ENCODE data around the gene ZNF138. TPM values are rescaled to one million over a fixed set of nuclear protein-coding genes. Genes with fewer than 3 reads are reported as not detected.
"Not testable (repeated sequence)": the region's sequence is repeated elsewhere in the genome, so short reads cannot be mapped to it uniquely, and the experiment has no call there.

The ZNF138 gene
- total RNA-seq, 6 experiments from 2014 or later: 2.5 to 6.6 (median 2.7) TPM

DNA sequence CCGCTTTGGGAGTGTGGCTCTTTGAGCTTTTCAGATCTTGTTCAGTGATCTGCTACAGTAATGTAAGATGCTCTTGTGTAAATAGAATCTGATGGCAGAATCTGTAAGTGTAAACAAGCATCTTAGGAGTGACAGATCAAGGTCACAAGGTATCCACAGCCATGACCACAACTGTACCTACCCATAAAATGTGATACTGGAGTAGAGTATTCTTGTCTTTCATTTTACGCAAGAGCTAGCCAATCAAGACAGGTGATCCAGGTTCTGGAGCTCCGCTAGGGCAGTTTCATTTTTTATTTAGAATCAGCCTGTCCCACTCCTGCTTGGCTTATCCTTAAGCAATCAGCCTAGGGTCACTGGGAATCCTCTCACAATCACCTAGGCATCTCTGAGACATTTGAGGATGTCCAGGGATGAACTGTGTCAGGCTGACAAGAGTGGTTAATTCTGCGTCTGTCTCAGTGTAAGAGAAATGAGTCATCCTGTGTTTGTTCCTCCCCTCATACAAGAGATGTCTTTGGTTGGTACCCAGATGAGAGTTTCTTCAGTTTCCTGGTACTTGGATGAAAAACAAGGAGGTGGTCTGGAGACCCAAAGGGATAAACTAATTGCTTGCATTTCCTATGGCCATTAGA is 13.6 kb downstream of the ZNF138 start:
- TF ChIP-seq POLR2A (IDR thresholded peaks at IDR 0.05): no peak
- TF ChIP-seq CTCF (IDR thresholded peaks at IDR 0.05): no peak
- no peak for ATAC-seq
- H3K27ac ChIP-seq: no peak overlapping the region
- intact Hi-C loops (cut with DNase I): no loop called here
- no peaks in the 10 kb centered on the region for H3K27me3 ChIP-seq
- no peaks in the 10 kb centered on the region for H3K36me3 ChIP-seq
- H3K9me3 ChIP-seq: no peaks in the 10 kb centered on the region
- no peaks in the 10 kb centered on the region for H3K4me1 ChIP-seq
- no peak overlapping the region for H3K4me3 ChIP-seq
- no peak for DNase-seq
- 97% methylated on average over 4 of the region's 4 CpGs for WGBS (ENCODE audit: insufficient coverage, low coverage, low lambda C conversion rate, missing lambda C conversion rate)

DNA sequence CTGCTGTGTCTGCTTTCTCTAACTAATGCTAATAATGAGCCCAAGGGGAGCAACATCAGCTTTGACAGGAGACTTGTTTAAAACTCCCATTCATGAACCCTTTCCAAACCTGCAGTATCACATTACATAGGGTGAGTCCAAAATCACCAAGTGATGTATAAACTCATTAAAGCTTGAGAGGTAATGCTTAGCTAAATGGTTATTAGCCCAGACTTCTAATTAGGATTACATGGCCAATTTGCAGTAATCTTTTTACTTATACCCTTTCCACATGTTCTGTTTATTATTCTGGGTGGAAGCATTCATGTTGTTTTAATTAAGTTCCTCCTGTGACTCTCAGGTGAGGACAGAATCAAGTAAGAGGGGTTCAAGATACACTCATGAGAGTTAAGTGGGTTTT is 17.5 kb downstream of the ZNF138 start:
- Histone ChIP-seq H3K9me3 (no peaks in the 10 kb centered on the region), H3K4me3 (no peak overlapping the region), H3K27me3 (no peaks in the 10 kb centered on the region), H3K27ac (no peak overlapping the region), H3K4me1 (no peaks in the 10 kb centered on the region), H3K36me3 (peaks cover 0 to 3% (median 0%) of the 10 kb centered on the region in 4 donors)
- ATAC-seq (no peak), DNase-seq (no peak)
- no peak for TF ChIP-seq POLR2A (IDR thresholded peaks at IDR 0.05)
- no peak for TF ChIP-seq CTCF (IDR thresholded peaks at IDR 0.05)
- intact Hi-C loops (cut with DNase I): no loop called here

GRCh38 chr7:64830926-64831325 is 36.7 kb downstream of the ZNF138 start:
- H3K9me3 ChIP-seq: peaks cover 0 to 4% (median 0%) of the 10 kb centered on the region in 4 donors
- no peak for DNase-seq
- intact Hi-C loops (cut with DNase I): no loop called here
- no peak overlapping the region for H3K27ac ChIP-seq
- TF ChIP-seq CTCF (IDR thresholded peaks at IDR 0.05) (no peak), POLR2A (IDR thresholded peaks at IDR 0.05) (no peak)
- H3K27me3 ChIP-seq: no peaks in the 10 kb centered on the region
- H3K4me3 ChIP-seq: no peak overlapping the region
- ATAC-seq: no peak
- H3K4me1 ChIP-seq: no peaks in the 10 kb centered on the region
- 71% methylated on average over 1 of the region's 1 CpG for WGBS (ENCODE audit: insufficient coverage, low coverage, low lambda C conversion rate, missing lambda C conversion rate)
- peaks cover 0 to 4% (median 0%) of the 10 kb centered on the region in 4 donors for H3K36me3 ChIP-seq

- 93% methylated on average over 4 of the region's 4 CpGs for WGBS (ENCODE audit: insufficient coverage, low coverage, low lambda C conversion rate, missing lambda C conversion rate)
- ATAC-seq: no peak
- no peak for DNase-seq
- Histone ChIP-seq H3K36me3 (peaks cover 0 to 4% (median 0%) of the 10 kb centered on the region in 4 donors), H3K27me3 (no peaks in the 10 kb centered on the region), H3K9me3 (peaks cover 0 to 4% (median 0%) of the 10 kb centered on the region in 4 donors), H3K4me1 (no peaks in the 10 kb centered on the region), H3K27ac (no peak overlapping the region), H3K4me3 (no peak overlapping the region)
- TF ChIP-seq CTCF (IDR thresholded peaks at IDR 0.05) (no peak), POLR2A (IDR thresholded peaks at IDR 0.05) (no peak)
- intact Hi-C loops (cut with DNase I): no loop called here
Measured at GRCh38 chr7:64832136-64832535, 37.9 kb downstream of the ZNF138 start.

DNA sequence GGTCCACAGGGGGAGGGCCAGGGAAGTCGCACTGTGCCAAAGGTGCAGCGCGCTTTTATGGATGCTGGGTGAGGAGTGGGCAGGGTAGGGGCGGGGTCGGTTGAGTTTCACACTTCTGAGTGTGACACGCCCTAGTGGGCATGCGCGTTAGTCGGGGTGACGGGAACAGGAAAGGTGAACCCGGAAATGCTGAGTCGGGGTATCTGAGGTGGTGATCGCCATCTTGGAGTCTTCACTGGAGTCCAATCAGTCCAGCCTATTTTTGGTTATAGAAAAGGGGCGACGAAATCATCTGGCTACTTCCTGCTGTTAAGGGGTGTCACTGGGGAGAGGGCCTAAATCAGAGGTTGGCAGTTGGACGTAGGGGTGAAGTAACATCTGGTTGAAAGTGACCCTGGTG is 40.8 kb downstream of the ZNF138 start:
- Histone ChIP-seq H3K4me1 (no peaks in the 10 kb centered on the region), H3K36me3 (peaks cover 0 to 4% (median 0%) of the 10 kb centered on the region in 4 donors), H3K27me3 (no peaks in the 10 kb centered on the region), H3K27ac (no peak overlapping the region), H3K9me3 (peaks cover 0 to 4% (median 0%) of the 10 kb centered on the region in 4 donors), H3K4me3 (no peak overlapping the region)
- TF ChIP-seq CTCF (IDR thresholded peaks at IDR 0.05) (no peak), POLR2A (IDR thresholded peaks at IDR 0.05) (no peak)
- intact Hi-C loops (cut with DNase I): no loop called here
- DNase-seq (no peak), ATAC-seq (no peak)
- 67% methylated on average over 12 of the region's 16 CpGs for WGBS (ENCODE audit: insufficient coverage, low coverage, low lambda C conversion rate, missing lambda C conversion rate)

- 81% methylated on average over 6 of the region's 8 CpGs for WGBS (ENCODE audit: insufficient coverage, low coverage, low lambda C conversion rate, missing lambda C conversion rate)
- H3K27ac ChIP-seq; H3K27me3 ChIP-seq; intact Hi-C loops (cut with DNase I); H3K9me3 ChIP-seq; H3K36me3 ChIP-seq; H3K4me1 ChIP-seq; DNase-seq; H3K4me3 ChIP-seq; ATAC-seq: not testable (repeated sequence)
Measured at GRCh38 chr7:64835856-64836255, 41.6 kb downstream of the ZNF138 start.

DNA sequence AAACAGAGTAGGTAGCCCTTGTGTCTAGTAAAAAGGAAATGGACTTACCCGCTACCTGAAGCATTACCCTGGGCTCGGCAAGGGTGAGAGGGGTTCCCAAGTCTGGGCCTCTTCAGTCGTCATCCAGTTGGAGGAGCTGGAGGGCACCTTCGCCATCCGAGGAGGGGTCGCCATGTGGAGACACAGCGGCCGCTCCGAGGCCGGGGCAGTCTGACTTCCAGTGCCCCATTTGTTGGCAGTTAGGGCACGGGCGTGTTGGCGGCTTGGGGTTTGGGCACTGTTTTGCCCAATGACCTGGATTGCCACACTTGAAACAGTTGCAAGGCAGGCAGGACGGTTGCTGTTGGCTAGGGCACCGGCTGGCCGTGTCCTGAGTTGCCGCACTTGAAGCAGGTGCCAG is 43.8 kb downstream of the ZNF138 start:
- H3K4me1 ChIP-seq; H3K27me3 ChIP-seq; H3K9me3 ChIP-seq; intact Hi-C loops (cut with DNase I); H3K27ac ChIP-seq; DNase-seq; H3K36me3 ChIP-seq; H3K4me3 ChIP-seq; ATAC-seq: not testable (repeated sequence)
- no CpG with 5 or more reads among the region's 17 CpGs for WGBS (ENCODE audit: insufficient coverage, low coverage, low lambda C conversion rate, missing lambda C conversion rate)

Data from right lobe of liver (tissue), 6 donors.